Esophagus muscularis mucosa (tissue), 4 donors: ENCODE measurements around the gene MPP3.

ENCODE experiments used
- EP300 ChIP-seq: sonication (generic); formaldehyde crosslinking; IDR thresholded peaks from one replicate; pipeline ENCODE4 v1.6.1; 2017; ENCODE audit warnings: antibody characterized with exemption
- POLR2A ChIP-seq: fragments of 450-650 bp; IDR thresholded peaks from one replicate; pipeline ENCODE4 v1.6.1; 2017; ENCODE audit warnings: antibody characterized with exemption, moderate library complexity, mild to moderate bottlenecking, low read depth
- POLR2AphosphoS5 ChIP-seq, 2 donors: sonication (generic); formaldehyde crosslinking; IDR thresholded peaks; one replicate each; pipeline ENCODE4 v1.6.1; 2017; ENCODE audit warnings: antibody characterized with exemption in 2 of 2
- TF ChIP-seq, protein P1 (sequence below), 3 experiments: fragments of 200-600 bp in 2 of 3; fragments of 450-650 bp in 1 of 3; sonication (generic) in 2 of 3; IDR thresholded peaks; one replicate each; pipeline ENCODE4 v1.5.1; 2017 to 2019; ENCODE audit warnings: antibody characterized with exemption in 3 of 3, mild to moderate bottlenecking in 2 of 3, moderate library complexity in 1 of 3

DNA sequence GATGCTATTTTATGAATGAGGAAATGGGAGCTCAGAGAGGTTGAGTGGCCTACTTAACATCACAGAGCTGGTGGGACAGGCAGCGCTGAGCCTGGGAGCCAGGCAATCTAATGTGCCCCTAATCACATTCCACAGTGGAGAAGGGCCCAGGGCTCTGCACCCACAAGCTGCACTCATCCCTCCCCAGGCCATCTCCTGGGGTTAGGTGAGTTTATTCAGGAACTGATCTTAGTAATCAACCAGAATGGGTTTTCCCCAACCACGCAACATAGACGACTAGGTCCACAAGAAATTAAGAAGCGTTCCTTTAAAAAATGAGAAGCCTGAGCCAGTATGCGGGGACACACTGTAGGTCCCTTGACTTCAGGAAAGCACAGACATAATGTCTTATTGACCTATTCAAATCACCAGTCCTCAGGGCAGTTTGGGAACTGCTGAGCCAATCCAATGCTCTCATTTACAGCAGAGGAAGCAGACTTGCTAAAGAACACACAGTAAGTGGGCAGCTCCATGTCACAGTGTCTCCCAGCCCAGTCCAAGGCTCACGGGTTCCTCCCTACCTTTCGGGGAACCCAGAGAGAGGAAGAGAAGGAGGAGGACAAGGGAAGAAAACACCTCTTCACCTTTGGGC lies 2.3 kb downstream of the MPP3 start:
- TF ChIP-seq, protein P1, sequence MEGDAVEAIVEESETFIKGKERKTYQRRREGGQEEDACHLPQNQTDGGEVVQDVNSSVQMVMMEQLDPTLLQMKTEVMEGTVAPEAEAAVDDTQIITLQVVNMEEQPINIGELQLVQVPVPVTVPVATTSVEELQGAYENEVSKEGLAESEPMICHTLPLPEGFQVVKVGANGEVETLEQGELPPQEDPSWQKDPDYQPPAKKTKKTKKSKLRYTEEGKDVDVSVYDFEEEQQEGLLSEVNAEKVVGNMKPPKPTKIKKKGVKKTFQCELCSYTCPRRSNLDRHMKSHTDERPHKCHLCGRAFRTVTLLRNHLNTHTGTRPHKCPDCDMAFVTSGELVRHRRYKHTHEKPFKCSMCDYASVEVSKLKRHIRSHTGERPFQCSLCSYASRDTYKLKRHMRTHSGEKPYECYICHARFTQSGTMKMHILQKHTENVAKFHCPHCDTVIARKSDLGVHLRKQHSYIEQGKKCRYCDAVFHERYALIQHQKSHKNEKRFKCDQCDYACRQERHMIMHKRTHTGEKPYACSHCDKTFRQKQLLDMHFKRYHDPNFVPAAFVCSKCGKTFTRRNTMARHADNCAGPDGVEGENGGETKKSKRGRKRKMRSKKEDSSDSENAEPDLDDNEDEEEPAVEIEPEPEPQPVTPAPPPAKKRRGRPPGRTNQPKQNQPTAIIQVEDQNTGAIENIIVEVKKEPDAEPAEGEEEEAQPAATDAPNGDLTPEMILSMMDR (IDR thresholded peaks at IDR 0.05) = no peak
- no peak for TF ChIP-seq POLR2AphosphoS5 (IDR thresholded peaks at IDR 0.05)
- TF ChIP-seq POLR2A = no peak
- no peak for TF ChIP-seq EP300
